ENCODE measurements around the gene MPPED1.
A peak's percentile ranks its signal among the peaks of the same experiment; 100 is the strongest.

The MPPED1 gene

GRCh38 chr22:43393132-43393843 is 18.5 kb upstream of the MPPED1 start:
- H3K27me3 ChIP-seq (ENCODE audit: control insufficient read depth in 1 of 2, insufficient read depth in 1 of 2, low read length in 2 of 2) = peaks cover 20 to 44% of the 10 kb centered on the region in 2 experiments
- no peak overlapping the region for H3K27ac ChIP-seq (ENCODE audit: low read length, poor library complexity, severe bottlenecking)
- H2BK5ac ChIP-seq (ENCODE audit: low read depth, low read length, poor library complexity, severe bottlenecking) = no peak overlapping the region
- H3K9ac ChIP-seq (ENCODE audit: low read length) = no peak overlapping the region
- H3K4ac ChIP-seq (ENCODE audit: low read depth in 1 of 2, low read length in 2 of 2) = no peak overlapping the region
- peaks cover 2% of the 10 kb centered on the region for H3K4me1 ChIP-seq (ENCODE audit: control insufficient read depth, insufficient read depth, low read depth, low read length)
- no peak overlapping the region for H2BK15ac ChIP-seq (ENCODE audit: low read depth, poor library complexity, severe bottlenecking)
- H2BK12ac ChIP-seq (ENCODE audit: low read length in 2 of 2) = no peak overlapping the region
- H3K23ac ChIP-seq (ENCODE audit: low read length in 2 of 2) = no peak overlapping the region
- 75% methylated on average over 14 of the region's 14 CpGs for WGBS
- no peak overlapping the region for H2AFZ ChIP-seq (ENCODE audit: low read depth, low read length)
- H2AK5ac ChIP-seq (ENCODE audit: low read length, severe bottlenecking) = no peak overlapping the region
- H3K36me3 ChIP-seq (ENCODE audit: control insufficient read depth in 1 of 2, insufficient read depth in 2 of 2, low read depth in 1 of 2, low read length in 2 of 2) = no peaks in the 10 kb centered on the region
- H4K91ac ChIP-seq (ENCODE audit: low read length) = no peak overlapping the region
- no peak overlapping the region for H2BK120ac ChIP-seq (ENCODE audit: low read depth, low read length)
- H3K9me3 ChIP-seq (ENCODE audit: control insufficient read depth, low read length) = peaks cover 3% of the 10 kb centered on the region
- H3K79me1 ChIP-seq (replicated peaks; ENCODE audit: low read length, poor library complexity, severe bottlenecking) = no peaks in the 10 kb centered on the region
- no peak overlapping the region for H3K18ac ChIP-seq (ENCODE audit: low read depth in 1 of 2, low read length in 2 of 2)
- H4K8ac ChIP-seq (ENCODE audit: low read length) = no peak overlapping the region
- no peak for DNase-seq
- H3K4me2 ChIP-seq (ENCODE audit: low read length, poor library complexity, severe bottlenecking) = peak overlapping the region; percentile 4
- H3K4me3 ChIP-seq (ENCODE audit: insufficient read depth in 1 of 2, low read depth in 1 of 2, low read length in 2 of 2) = no peak overlapping the region
- no peak overlapping the region for H3K14ac ChIP-seq (ENCODE audit: low read length in 2 of 2)

GRCh38 chr22:43393844-43394474 is 17.9 kb upstream of the MPPED1 start:
- H3K4me1 ChIP-seq (ENCODE audit: control insufficient read depth, insufficient read depth, low read depth, low read length) = no peaks in the 10 kb centered on the region
- H3K9me3 ChIP-seq (ENCODE audit: control insufficient read depth, low read length) = peaks cover 3% of the 10 kb centered on the region
- no peak overlapping the region for H2BK120ac ChIP-seq (ENCODE audit: low read depth, low read length)
- H3K18ac ChIP-seq (ENCODE audit: low read depth in 1 of 2, low read length in 2 of 2) = no peak overlapping the region
- no peak overlapping the region for H2BK15ac ChIP-seq (ENCODE audit: low read depth, poor library complexity, severe bottlenecking)
- H3K4me3 ChIP-seq (ENCODE audit: insufficient read depth in 1 of 2, low read depth in 1 of 2, low read length in 2 of 2) = no peak overlapping the region
- no peak overlapping the region for H4K8ac ChIP-seq (ENCODE audit: low read length)
- H2AFZ ChIP-seq (ENCODE audit: low read depth, low read length) = no peak overlapping the region
- no peak overlapping the region for H3K27ac ChIP-seq (ENCODE audit: low read length, poor library complexity, severe bottlenecking)
- no peak overlapping the region for H3K14ac ChIP-seq (ENCODE audit: low read length in 2 of 2)
- no peaks in the 10 kb centered on the region for H3K36me3 ChIP-seq (ENCODE audit: control insufficient read depth in 1 of 2, insufficient read depth in 2 of 2, low read depth in 1 of 2, low read length in 2 of 2)
- H3K27me3 ChIP-seq (ENCODE audit: control insufficient read depth in 1 of 2, insufficient read depth in 1 of 2, low read length in 2 of 2) = peaks cover 21 to 48% of the 10 kb centered on the region in 2 experiments
- H4K91ac ChIP-seq (ENCODE audit: low read length) = no peak overlapping the region
- no peak overlapping the region for H3K23ac ChIP-seq (ENCODE audit: low read length in 2 of 2)
- no peak overlapping the region for H2BK12ac ChIP-seq (ENCODE audit: low read length in 2 of 2)
- no peak overlapping the region for H3K9ac ChIP-seq (ENCODE audit: low read length)
- H3K79me1 ChIP-seq (replicated peaks; ENCODE audit: low read length, poor library complexity, severe bottlenecking) = no peaks in the 10 kb centered on the region
- WGBS = 94% methylated on average over 3 of the region's 4 CpGs
- no peak for DNase-seq
- H3K4me2 ChIP-seq (ENCODE audit: low read length, poor library complexity, severe bottlenecking) = no peak overlapping the region
- no peak overlapping the region for H2BK5ac ChIP-seq (ENCODE audit: low read depth, low read length, poor library complexity, severe bottlenecking)
- H3K4ac ChIP-seq (ENCODE audit: low read depth in 1 of 2, low read length in 2 of 2) = no peak overlapping the region
- no peak overlapping the region for H2AK5ac ChIP-seq (ENCODE audit: low read length, severe bottlenecking)

- H3K4me1 ChIP-seq (ENCODE audit: control insufficient read depth, insufficient read depth, low read depth, low read length) = no peaks in the 10 kb centered on the region
- H3K9ac ChIP-seq (ENCODE audit: low read length) = no peak overlapping the region
- no peak overlapping the region for H3K4me3 ChIP-seq (ENCODE audit: insufficient read depth in 1 of 2, low read depth in 1 of 2, low read length in 2 of 2)
- peaks cover 2% of the 10 kb centered on the region for H3K9me3 ChIP-seq (ENCODE audit: control insufficient read depth, low read length)
- WGBS = 73% methylated on average over 9 of the region's 9 CpGs
- no peak overlapping the region for H2BK5ac ChIP-seq (ENCODE audit: low read depth, low read length, poor library complexity, severe bottlenecking)
- H3K4me2 ChIP-seq (ENCODE audit: low read length, poor library complexity, severe bottlenecking) = no peak overlapping the region
- H3K79me1 ChIP-seq (replicated peaks; ENCODE audit: low read length, poor library complexity, severe bottlenecking) = no peaks in the 10 kb centered on the region
- H2BK120ac ChIP-seq (ENCODE audit: low read depth, low read length) = no peak overlapping the region
- no peak overlapping the region for H2BK15ac ChIP-seq (ENCODE audit: low read depth, poor library complexity, severe bottlenecking)
- H4K8ac ChIP-seq (ENCODE audit: low read length) = no peak overlapping the region
- peaks cover 9 to 42% of the 10 kb centered on the region in 2 experiments for H3K27me3 ChIP-seq (ENCODE audit: control insufficient read depth in 1 of 2, insufficient read depth in 1 of 2, low read length in 2 of 2)
- no peak overlapping the region for H3K4ac ChIP-seq (ENCODE audit: low read depth in 1 of 2, low read length in 2 of 2)
- no peaks in the 10 kb centered on the region for H3K36me3 ChIP-seq (ENCODE audit: control insufficient read depth in 1 of 2, insufficient read depth in 2 of 2, low read depth in 1 of 2, low read length in 2 of 2)
- H4K91ac ChIP-seq (ENCODE audit: low read length) = no peak overlapping the region
- no peak overlapping the region for H3K27ac ChIP-seq (ENCODE audit: low read length, poor library complexity, severe bottlenecking)
- no peak overlapping the region for H2AFZ ChIP-seq (ENCODE audit: low read depth, low read length)
- H2BK12ac ChIP-seq (ENCODE audit: low read length in 2 of 2) = no peak overlapping the region
- H2AK5ac ChIP-seq (ENCODE audit: low read length, severe bottlenecking) = no peak overlapping the region
- H3K23ac ChIP-seq (ENCODE audit: low read length in 2 of 2) = no peak overlapping the region
- no peak overlapping the region for H3K14ac ChIP-seq (ENCODE audit: low read length in 2 of 2)
- no peak overlapping the region for H3K18ac ChIP-seq (ENCODE audit: low read depth in 1 of 2, low read length in 2 of 2)
- no peak for DNase-seq
Measured at GRCh38 chr22:43395086-43395695, 16.6 kb upstream of the MPPED1 start.

GRCh38 chr22:43396321-43396933 is 15.4 kb upstream of the MPPED1 start:
- Histone ChIP-seq H3K4me3 (ENCODE audit: insufficient read depth in 1 of 2, low read depth in 1 of 2, low read length in 2 of 2) (no peak overlapping the region), H3K9ac (ENCODE audit: low read length) (no peak overlapping the region), H3K4me2 (ENCODE audit: low read length, poor library complexity, severe bottlenecking) (no peak overlapping the region), H3K9me3 (ENCODE audit: control insufficient read depth, low read length) (no peaks in the 10 kb centered on the region), H3K27me3 (ENCODE audit: control insufficient read depth in 1 of 2, insufficient read depth in 1 of 2, low read length in 2 of 2) (peaks cover 9 to 36% of the 10 kb centered on the region in 2 experiments), H2BK12ac (ENCODE audit: low read length in 2 of 2) (no peak overlapping the region), H4K91ac (ENCODE audit: low read length) (no peak overlapping the region), H3K27ac (ENCODE audit: low read length, poor library complexity, severe bottlenecking) (no peak overlapping the region), H2BK5ac (ENCODE audit: low read depth, low read length, poor library complexity, severe bottlenecking) (no peak overlapping the region), H2BK120ac (ENCODE audit: low read depth, low read length) (no peak overlapping the region), H3K36me3 (ENCODE audit: control insufficient read depth in 1 of 2, insufficient read depth in 2 of 2, low read depth in 1 of 2, low read length in 2 of 2) (no peaks in the 10 kb centered on the region), H2AK5ac (ENCODE audit: low read length, severe bottlenecking) (no peak overlapping the region), H4K8ac (ENCODE audit: low read length) (no peak overlapping the region), H3K4ac (ENCODE audit: low read depth in 1 of 2, low read length in 2 of 2) (no peak overlapping the region), H3K4me1 (ENCODE audit: control insufficient read depth, insufficient read depth, low read depth, low read length) (no peaks in the 10 kb centered on the region), H3K23ac (ENCODE audit: low read length in 2 of 2) (no peak overlapping the region), H3K14ac (ENCODE audit: low read length in 2 of 2) (no peak overlapping the region), H3K79me1 (replicated peaks; ENCODE audit: low read length, poor library complexity, severe bottlenecking) (no peaks in the 10 kb centered on the region), H2AFZ (ENCODE audit: low read depth, low read length) (no peak overlapping the region), H3K18ac (ENCODE audit: low read depth in 1 of 2, low read length in 2 of 2) (no peak overlapping the region), H2BK15ac (ENCODE audit: low read depth, poor library complexity, severe bottlenecking) (no peak overlapping the region)
- 85% methylated on average over 17 of the region's 17 CpGs for WGBS
- DNase-seq = no peak
